GM18520 (cell line): ENCODE measurements around the gene SERINC5.
"Not testable (repeated sequence)": the region's sequence is repeated elsewhere in the genome, so short reads cannot be mapped to it uniquely, and the experiment has no call there.

Experiments
- ATAC-seq: cut with Tn5 transposase; IDR thresholded peaks from one replicate; pipeline ENCODE4 v1.9.1; 2021; ENCODE audit not compliant: unreplicated experiment

Gene SERINC5

DNA sequence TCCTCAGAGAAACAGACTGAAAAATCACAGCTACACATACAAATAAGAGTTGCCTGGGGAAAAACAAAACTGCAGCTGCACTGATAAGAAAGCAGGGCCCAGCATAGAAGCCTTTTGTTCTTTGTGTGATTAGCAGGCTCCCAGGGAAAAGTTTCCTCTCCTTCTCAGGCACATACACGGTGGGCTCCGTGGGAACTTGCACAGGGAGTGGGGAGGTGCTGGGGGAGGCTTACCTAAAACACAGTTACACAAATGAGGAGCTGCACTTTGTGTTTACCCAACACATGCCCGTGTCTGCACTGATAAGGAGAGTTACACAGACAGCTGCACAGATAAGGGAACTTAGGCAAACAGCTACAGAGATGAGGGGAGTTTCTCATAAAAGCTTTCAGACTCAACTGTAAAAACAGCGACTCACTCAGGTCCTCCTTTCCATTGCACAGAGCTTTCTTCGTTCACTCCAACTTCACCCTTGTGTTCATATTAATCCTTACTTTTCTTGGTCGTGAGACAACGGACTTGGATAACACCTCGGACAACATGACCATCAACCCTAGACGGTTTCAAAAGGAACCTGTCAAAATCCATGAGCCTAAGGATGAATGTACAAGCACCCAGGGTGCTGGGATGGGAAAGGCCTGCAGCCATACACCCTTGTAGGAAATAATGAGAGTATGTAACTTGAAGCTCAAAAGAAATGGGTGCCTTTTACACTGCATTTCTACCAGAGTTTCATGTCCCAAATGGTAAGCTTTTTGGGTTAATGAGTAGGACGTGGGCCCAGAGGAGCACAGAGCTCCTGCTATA is 50.8 kb downstream of the SERINC5 start:
- ATAC-seq: no peak

GRCh38 chr5:80201763-80202162 is 54.1 kb downstream of the SERINC5 start:
- ATAC-seq: not testable (repeated sequence)

- no peak for ATAC-seq
These were observed 56.9 kb downstream of the SERINC5 start for GRCh38 chr5:80198920-80199319.

GRCh38 chr5:80198399-80198798 is 57.4 kb downstream of the SERINC5 start:
- ATAC-seq: no peak

- no peak for ATAC-seq
These were observed 59.9 kb downstream of the SERINC5 start for GRCh38 chr5:80195837-80196400.

- no peak for ATAC-seq
These were observed 61.4 kb downstream of the SERINC5 start for GRCh38 chr5:80194468-80194867.

GRCh38 chr5:80193401-80193800 is 62.4 kb downstream of the SERINC5 start:
- no peak for ATAC-seq

DNA sequence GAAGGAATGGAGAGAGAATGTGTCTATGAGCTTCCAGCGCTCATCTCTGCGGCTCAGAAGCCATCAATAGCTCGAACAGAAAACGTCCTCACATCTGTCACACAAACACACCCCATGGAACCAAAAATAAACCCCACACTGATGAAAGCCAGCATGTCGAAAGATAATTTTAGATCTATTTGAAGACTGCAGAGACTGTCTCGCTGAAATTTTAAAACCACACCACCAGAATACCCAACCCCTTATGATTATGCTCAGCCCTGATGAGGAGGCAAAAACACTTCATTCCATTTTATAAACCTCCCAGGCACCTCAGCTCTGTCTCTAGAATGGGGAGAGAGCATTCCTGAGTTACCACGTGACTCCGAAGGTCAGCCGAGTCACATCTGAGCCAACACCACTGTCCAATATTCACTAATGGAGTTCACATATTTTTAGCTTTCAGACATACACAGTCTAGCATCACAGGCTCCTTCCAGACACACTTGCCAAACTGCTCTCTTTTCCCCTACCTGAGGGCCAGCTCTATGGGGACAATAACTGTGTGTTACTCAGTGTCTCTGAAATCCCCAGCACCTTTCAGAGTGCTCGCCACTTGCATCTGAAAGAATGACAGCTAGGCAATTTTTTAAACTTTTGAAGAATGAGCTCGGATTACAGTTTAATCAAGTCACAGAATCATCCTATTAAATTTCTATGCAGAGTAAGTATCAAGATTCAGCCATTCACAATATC is 63.2 kb downstream of the SERINC5 start:
- ATAC-seq: no peak

GRCh38 chr5:80191991-80192398 is 63.9 kb downstream of the SERINC5 start:
- ATAC-seq: no peak

- no peak for ATAC-seq
These were observed 64.5 kb downstream of the SERINC5 start for GRCh38 chr5:80191397-80191796.

DNA sequence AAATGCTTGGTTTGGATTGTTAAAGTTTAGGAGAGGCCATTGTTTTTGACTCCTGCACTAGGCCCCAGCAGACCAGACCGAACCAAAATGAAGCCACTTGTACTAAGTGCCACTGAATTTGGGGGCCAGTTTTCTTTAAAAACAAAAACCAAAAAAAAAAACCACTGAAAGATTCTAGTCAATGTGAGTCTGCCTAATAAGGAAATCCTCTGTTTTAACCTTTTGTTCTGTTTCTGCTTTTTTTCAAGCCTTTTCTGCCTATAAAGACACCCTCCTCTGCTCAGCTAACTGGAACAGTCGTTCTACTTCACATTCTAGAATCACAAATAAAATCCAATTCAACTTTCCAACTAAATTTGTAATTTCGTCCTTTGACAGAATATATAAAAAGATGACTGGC is 64.9 kb downstream of the SERINC5 start:
- no peak for ATAC-seq

- ATAC-seq: no peak
These were observed 66.1 kb downstream of the SERINC5 start for GRCh38 chr5:80189701-80190100.

GRCh38 chr5:80189201-80189600 is 66.6 kb downstream of the SERINC5 start:
- ATAC-seq: no peak

DNA sequence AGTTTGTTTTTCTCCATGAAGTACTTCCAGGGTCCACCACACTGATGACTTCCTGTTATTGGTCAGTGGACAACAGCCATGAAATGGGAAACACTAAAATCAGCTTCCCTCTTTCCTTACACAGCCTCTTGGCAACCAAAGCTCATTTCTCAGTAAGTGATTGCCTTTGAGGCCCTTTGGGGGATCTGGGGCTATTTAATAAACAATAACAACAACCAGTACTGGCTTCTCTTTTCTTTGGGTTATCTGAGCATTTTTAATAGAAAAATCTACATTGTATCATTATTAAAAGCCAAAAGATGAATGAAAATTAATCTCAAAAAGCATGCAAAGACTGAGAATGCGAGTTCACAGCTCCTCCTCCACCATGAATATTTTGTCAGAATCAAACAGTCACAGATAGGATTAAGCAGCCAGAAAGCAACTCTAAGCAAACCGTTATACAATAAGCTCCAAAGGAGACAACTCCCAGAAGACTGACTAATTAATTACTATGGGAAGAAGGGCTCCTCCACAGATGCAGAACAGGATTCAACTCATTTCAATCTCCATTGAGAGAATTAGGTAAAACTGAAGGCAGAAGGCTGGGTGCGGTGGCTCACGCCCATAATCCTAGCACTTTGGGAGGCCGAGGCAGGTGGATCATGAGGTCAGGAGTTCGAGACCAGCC is 68.3 kb downstream of the SERINC5 start:
- no peak for ATAC-seq

DNA sequence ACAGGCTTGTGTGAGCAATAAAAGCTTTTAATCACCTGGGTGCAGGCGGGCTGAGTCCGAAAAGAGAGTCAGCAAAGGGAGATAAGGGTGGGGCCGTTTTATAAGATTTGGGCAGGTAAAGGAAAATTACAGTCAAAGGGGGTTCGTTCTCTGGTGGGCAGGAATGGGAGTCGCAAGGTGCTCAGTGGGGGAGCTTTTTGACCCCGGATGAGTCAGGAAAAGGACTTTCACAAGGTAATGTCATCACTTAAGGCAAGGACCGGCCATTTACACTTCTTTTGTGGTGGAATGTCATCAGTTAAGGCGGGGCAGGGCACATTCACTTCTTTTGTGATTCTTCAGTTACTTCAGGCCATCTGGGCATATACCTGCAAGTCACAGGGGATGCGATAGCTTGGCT is 70.3 kb downstream of the SERINC5 start:
- not testable (repeated sequence) for ATAC-seq

- ATAC-seq: no peak
These were observed 70.8 kb downstream of the SERINC5 start for GRCh38 chr5:80185095-80185494.

DNA sequence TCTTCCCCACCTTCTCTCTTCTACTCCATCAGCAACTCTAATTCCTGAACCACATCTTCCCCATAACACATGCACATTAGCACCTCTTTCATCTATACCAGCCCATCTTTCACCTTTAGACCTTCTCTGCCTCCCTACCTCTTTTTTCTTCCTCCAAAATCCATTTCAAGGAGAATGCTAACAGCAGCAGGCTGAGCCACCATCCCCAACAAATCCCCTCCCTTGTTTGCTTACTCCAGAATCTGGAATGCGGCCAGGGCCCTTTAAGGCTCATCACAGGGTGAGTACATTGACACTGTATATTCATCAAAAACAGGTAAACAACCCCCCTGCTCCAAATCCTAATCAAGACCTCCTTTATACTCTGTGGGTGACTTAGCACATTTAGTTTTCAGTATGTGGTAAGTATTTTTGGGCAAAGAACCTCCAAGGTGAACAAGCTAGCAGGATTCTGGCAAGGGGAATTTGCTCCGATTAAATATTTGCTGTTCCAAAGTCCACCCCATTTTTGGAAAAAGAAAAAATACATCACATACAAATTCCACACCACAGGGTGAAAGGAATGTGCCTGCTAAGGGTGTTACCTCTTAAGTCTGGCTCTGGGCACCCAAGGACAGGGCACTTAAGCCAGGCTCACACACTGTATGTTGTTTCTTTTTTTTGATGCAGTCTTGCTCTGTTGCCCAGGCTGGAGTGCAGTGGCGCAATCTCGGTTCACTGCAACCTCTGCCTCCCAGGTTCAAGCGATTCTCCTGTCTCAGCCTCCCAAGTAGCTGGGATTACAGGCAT is 71.4 kb downstream of the SERINC5 start:
- no peak for ATAC-seq

DNA sequence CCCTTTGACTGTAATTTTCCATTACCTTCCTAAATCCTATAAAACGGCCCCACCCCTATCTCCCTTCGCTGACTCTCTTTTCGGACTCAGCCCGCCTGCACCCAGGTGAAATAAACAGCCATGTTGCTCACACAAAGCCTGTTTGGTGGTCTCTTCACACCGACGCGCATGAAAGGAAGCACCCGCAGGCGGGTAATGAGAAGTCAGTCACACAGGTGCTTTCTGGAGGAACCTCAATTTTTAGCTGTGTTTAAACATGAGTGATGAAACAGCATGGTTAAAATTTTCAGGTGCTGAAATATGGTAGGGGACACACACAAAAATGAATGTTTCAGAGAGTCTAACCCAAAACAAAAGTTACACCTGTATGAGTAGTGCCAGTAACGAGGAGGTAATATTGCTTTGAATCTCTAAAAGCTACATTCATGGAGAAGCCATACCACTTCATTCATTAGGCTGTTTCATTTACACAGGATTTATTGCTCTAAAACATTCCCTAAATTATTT is 72.1 kb downstream of the SERINC5 start:
- ATAC-seq: not testable (repeated sequence)

GRCh38 chr5:80182809-80183580 is 72.9 kb downstream of the SERINC5 start:
- no peak for ATAC-seq
